NOMO-1 treated with dmso at 0.1 percent for 144 hours (cell line): ENCODE data around the gene PFN3.
A peak's percentile ranks its signal among the peaks of the same experiment; 100 is the strongest.

Source experiments
- DNase-seq: peaks from one replicate; lab custom pipeline; 2025; ENCODE audit not compliant: unreplicated experiment; lab: John Stamatoyannopoulos, UW

The PFN3 gene

GRCh38 chr5:177399997-177400868 lies at the start of gene PFN3:
PFN3 (minus strand) TSS chr5:177400661; CDS start chr5:177400576, 85 bp downstream.
- DNase-seq = no peak

- no peak for DNase-seq
These were observed 48.9 kb upstream of the PFN3 start for GRCh38 chr5:177449140-177450061.

- no peak for DNase-seq
These were observed 47.9 kb upstream of the PFN3 start for GRCh38 chr5:177448244-177448950.

- no peak for DNase-seq
These were observed 47.3 kb upstream of the PFN3 start for GRCh38 chr5:177447611-177448243.

- no peak for DNase-seq
These were observed 46.7 kb upstream of the PFN3 start for GRCh38 chr5:177447066-177447610.

- DNase-seq = peak; percentile 43
These were observed 46.0 kb upstream of the PFN3 start, which contains the start of gene PRR7 for GRCh38 chr5:177446200-177447065. PRR7 (plus strand) TSS chr5:177446814; CDS start chr5:177455068, 8,254 bp downstream.

GRCh38 chr5:177445917-177446199 lies 45.4 kb upstream of the PFN3 start:
- DNase-seq = no peak

- DNase-seq = peak; percentile 11
These were observed 44.8 kb upstream of the PFN3 start for GRCh38 chr5:177445052-177445916.

GRCh38 chr5:177444106-177445051 lies 43.9 kb upstream of the PFN3 start:
- DNase-seq = no peak

GRCh38 chr5:177443144-177443983 lies 42.9 kb upstream of the PFN3 start:
- DNase-seq = no peak

- DNase-seq = no peak
These were observed 41.8 kb upstream of the PFN3 start for GRCh38 chr5:177442066-177442826.

GRCh38 chr5:177440990-177441780 lies 40.7 kb upstream of the PFN3 start:
- no peak for DNase-seq

GRCh38 chr5:177440211-177440989 lies 39.9 kb upstream of the PFN3 start:
- DNase-seq = no peak

- no peak for DNase-seq
These were observed 39.1 kb upstream of the PFN3 start for GRCh38 chr5:177439518-177440053.
